CD4-positive, alpha-beta T cell treated with Interleukin-17A for 4 hours (primary cell): ENCODE measurements around the gene SURF2.

Experiments
- DNase-seq: peaks from one replicate; pipeline ENCODE4 v3.0.0-alpha.2; 2020; ENCODE audit warnings: mixed read lengths

Gene SURF2

GRCh38 chr9:133339641-133340040 lies 16.7 kb upstream of the SURF2 start:
- no peak for DNase-seq

GRCh38 chr9:133340256-133340655 lies 16.1 kb upstream of the SURF2 start:
- DNase-seq: no peak

- no peak for DNase-seq
Observed at GRCh38 chr9:133340916-133341315, 15.4 kb upstream of the SURF2 start.

- DNase-seq: no peak
Observed at GRCh38 chr9:133341369-133342068, 14.8 kb upstream of the SURF2 start.

GRCh38 chr9:133342069-133342406 lies 14.3 kb upstream of the SURF2 start:
- DNase-seq: no peak

- DNase-seq: peak; percentile 21
Observed at GRCh38 chr9:133342570-133342969, 13.8 kb upstream of the SURF2 start.

GRCh38 chr9:133344071-133344470 lies 12.3 kb upstream of the SURF2 start:
- no peak for DNase-seq

- no peak for DNase-seq
Observed at GRCh38 chr9:133344979-133345378, 11.4 kb upstream of the SURF2 start.

GRCh38 chr9:133345596-133345995 lies 10.8 kb upstream of the SURF2 start:
- DNase-seq: no peak

GRCh38 chr9:133346021-133346785 lies 10.1 kb upstream of the SURF2 start:
- DNase-seq: no peak

- DNase-seq: peak; percentile 41
Observed at GRCh38 chr9:133347515-133347984, 8.8 kb upstream of the SURF2 start.

- DNase-seq: peak; percentile 91
Observed at GRCh38 chr9:133347985-133348717, 8.2 kb upstream of the SURF2 start, which contains the start of the genes MED22 and RPL7A. TSS of gene MED22 (minus strand) at chr9:133348131. CDS start at chr9:133346662, 1,469 bp downstream. TSS of gene RPL7A (plus strand) at chr9:133348218. CDS start at chr9:133348244, 26 bp downstream.

- no peak for DNase-seq
Observed at GRCh38 chr9:133348718-133349573, 7.4 kb upstream of the SURF2 start.

GRCh38 chr9:133349965-133350616 lies 6.3 kb upstream of the SURF2 start:
- no peak for DNase-seq

- DNase-seq: no peak
Observed at GRCh38 chr9:133351526-133351907, 4.8 kb upstream of the SURF2 start.

- DNase-seq: peak; percentile 40
Observed at GRCh38 chr9:133351908-133352634, 4.3 kb upstream of the SURF2 start.

- DNase-seq: no peak
Observed at GRCh38 chr9:133352635-133353340, 3.6 kb upstream of the SURF2 start.

- no peak for DNase-seq
Observed at GRCh38 chr9:133353548-133353947, 2.8 kb upstream of the SURF2 start.

GRCh38 chr9:133354766-133355165 lies 1.6 kb upstream of the SURF2 start:
- no peak for DNase-seq

GRCh38 chr9:133355881-133356357 lies 431 bp upstream of the SURF2 start:
- DNase-seq: no peak
